Activated CD4-positive, alpha-beta memory T cell treated with anti-CD3 and anti-CD28 coated beads for 36 hours (primary cell): Measurements from ENCODE around the gene PCBP4. TPM values are rescaled to one million over a fixed set of nuclear protein-coding genes. Genes with fewer than 3 reads are reported as not detected.

Source experiments
- CTCF ChIA-PET: fragments of 350-600 bp; sonication (Branson Sonifier 250); formaldehyde crosslinking; loops from one replicate; lab custom pipeline; 2021; ENCODE audit warnings: antibody characterized with exemption, inconsistent platforms; lab: Charles Lee
- POLR2A ChIA-PET: fragments of 350-600 bp; sonication (Branson Sonifier 250); formaldehyde crosslinking; loops from one replicate; lab custom pipeline; 2021; ENCODE audit warnings: antibody characterized with exemption; lab: Charles Lee
- DNase-seq: peaks from one replicate; pipeline ENCODE4 v3.0.0-alpha.2; 2020
- H3K27ac Mint-ChIP-seq: one replicate; pipeline ENCODE4 v1.8.0; 2021; ENCODE audit warnings: mixed read lengths
- H3K27me3 Mint-ChIP-seq: one replicate; pipeline ENCODE4 v1.8.0; 2021; ENCODE audit warnings: mixed read lengths
- H3K36me3 Mint-ChIP-seq: one replicate; pipeline ENCODE4 v1.8.0; 2021; ENCODE audit warnings: mixed read lengths
- H3K4me1 Mint-ChIP-seq: one replicate; pipeline ENCODE4 v1.8.0; 2021; ENCODE audit warnings: low read depth, mixed read lengths
- H3K4me3 Mint-ChIP-seq: one replicate; pipeline ENCODE4 v1.8.0; 2021; ENCODE audit warnings: mild to moderate bottlenecking, mixed read lengths
- H3K9me3 Mint-ChIP-seq: one replicate; pipeline ENCODE4 v1.8.0; 2021; ENCODE audit warnings: mixed read lengths
- intact Hi-C: fragments of 100-400 bp; cut with micrococcal nuclease; formaldehyde crosslinking; loops from one replicate; pipeline ENCODE4 v1.15.1; 2023
- total RNA-seq, 2 experiments: library from RNA; stranded (reverse); gene quantifications; one replicate each; pipeline ENCODE4 v1.2.3, GENCODE V29; 2021

Gene PCBP4
- total RNA-seq, 2 experiments from 2014 or later = 17.3 to 19.3 TPM

GRCh38 chr3:51943451-51944391 is 23.5 kb downstream of the PCBP4 start:
- no peak overlapping the region for H3K4me3 Mint-ChIP-seq
- H3K36me3 Mint-ChIP-seq = no peaks in the 10 kb centered on the region
- H3K9me3 Mint-ChIP-seq = no peaks in the 10 kb centered on the region
- intact Hi-C loops = loop anchor here (2.0 to 10.0 kb wide), 3 partner anchors 179 to 445 kb away; partner anchors contain the start of gene TEX264
- peak overlapping the region; percentile 83 for H3K27ac Mint-ChIP-seq
- DNase-seq = no peak
- POLR2A ChIA-PET = interaction anchor here (0.7 to 3.9 kb wide), 5 partner anchors 28 to 444 kb away, joined by 3 to 20 read pairs (median 4); partner anchors contain the start of genes ABHD14A, ABHD14B, DCAF1 and RPL29
- H3K4me1 Mint-ChIP-seq = peaks cover 29% of the 10 kb centered on the region
- CTCF ChIA-PET = interaction anchor here (1.0 to 3.1 kb wide), 8 partner anchors 8 to 202 kb away, joined by 3 to 64 read pairs (median 8); partner anchors contain the start of genes ABHD14A, ABHD14B, ACY1 and GPR62
- no peaks in the 10 kb centered on the region for H3K27me3 Mint-ChIP-seq

- Mint-ChIP-seq H3K4me1 (peaks cover 29% of the 10 kb centered on the region), H3K27me3 (no peaks in the 10 kb centered on the region), H3K36me3 (peaks cover 6% of the 10 kb centered on the region), H3K27ac (peak overlapping the region; percentile 83), H3K4me3 (peak overlapping the region; percentile 87), H3K9me3 (no peaks in the 10 kb centered on the region)
- DNase-seq = peak; percentile 78
- POLR2A ChIA-PET = interaction anchor here (0.7 to 3.9 kb wide), 7 partner anchors 10 to 443 kb away, joined by 3 to 20 read pairs (median 4); partner anchors contain the start of genes ABHD14A, ABHD14B, ACY1 and DCAF1
- CTCF ChIA-PET = interaction anchor here (0.6 to 3.1 kb wide), 14 partner anchors 9 to 517 kb away, joined by 3 to 64 read pairs (median 7); partner anchors contain the start of genes ABHD14A, ABHD14B, ACY1 and GPR62
- intact Hi-C loops = loop anchor here (1.0 to 10.0 kb wide), 10 partner anchors 31 to 552 kb away; partner anchors contain the start of genes ABHD14B, POC1A, RBM15B and TEX264
Observed at GRCh38 chr3:51942603-51943450, 24.4 kb downstream of the PCBP4 start.

- peak within 1 kb of the TSS; percentile 87 for H3K4me3 Mint-ChIP-seq
- H3K4me1 Mint-ChIP-seq = peaks cover 29% of the 10 kb centered on the region
- CTCF ChIA-PET = interaction anchor here (0.6 to 3.1 kb wide), 27 partner anchors 9 to 518 kb away, joined by 3 to 64 read pairs (median 6); partner anchors contain the start of genes ABHD14A, ABHD14B, ACY1 and DUSP7
- POLR2A ChIA-PET = interaction anchor here (0.5 to 3.9 kb wide), 11 partner anchors 9 to 115 kb away, joined by 3 to 20 read pairs (median 3); partner anchors contain the start of genes ABHD14A, ABHD14B, ACY1 and RPL29
- no peaks in the 10 kb centered on the region for H3K27me3 Mint-ChIP-seq
- peak; percentile 100 for DNase-seq
- peaks cover 12% of the 10 kb centered on the region for H3K36me3 Mint-ChIP-seq
- peak within 1 kb of the TSS; percentile 83 for H3K27ac Mint-ChIP-seq
- intact Hi-C loops = loop anchor here (1.0 to 10.0 kb wide), 10 partner anchors 32 to 551 kb away; partner anchors contain the start of genes ABHD14B, POC1A, RBM15B and TEX264
- no peaks in the 10 kb centered on the region for H3K9me3 Mint-ChIP-seq
Observed at GRCh38 chr3:51941798-51942602, 25.3 kb downstream of the PCBP4 start, which contains the start of the genes PARP3 and RRP9. TSS of gene PARP3 (plus strand) at chr3:51942363. CDS start at chr3:51943356, 993 bp downstream. TSS of gene RRP9 (minus strand) at chr3:51941904. CDS start at chr3:51941867, 37 bp downstream.

DNA sequence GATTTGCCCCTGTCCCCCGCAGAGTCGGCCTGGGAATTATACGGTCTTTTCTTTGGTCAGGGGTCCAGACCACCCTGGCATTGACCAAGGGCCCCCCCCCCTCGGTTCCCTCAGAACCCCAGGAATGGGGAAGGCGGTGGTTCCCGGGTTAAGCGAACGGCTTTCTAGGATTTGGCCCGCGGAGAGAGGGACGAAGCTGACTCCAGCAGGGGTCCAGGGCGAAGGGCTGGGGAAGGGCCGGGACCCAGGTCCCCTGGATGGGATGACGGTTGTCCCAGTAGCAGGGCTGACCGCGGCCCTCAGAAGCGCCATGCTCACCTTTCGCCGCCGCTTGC is 25.8 kb downstream of the PCBP4 start:
- Mint-ChIP-seq H3K36me3 (peaks cover 16% of the 10 kb centered on the region), H3K27ac (peak overlapping the region; percentile 59), H3K9me3 (no peaks in the 10 kb centered on the region), H3K27me3 (no peaks in the 10 kb centered on the region), H3K4me3 (peak overlapping the region; percentile 87), H3K4me1 (peaks cover 29% of the 10 kb centered on the region)
- POLR2A ChIA-PET = interaction anchor here (0.7 to 3.9 kb wide), 8 partner anchors 9 to 116 kb away, joined by 3 to 20 read pairs (median 4); partner anchors contain the start of genes ABHD14A, ABHD14B, ACY1 and RPL29
- intact Hi-C loops = loop anchor here (5.0 to 10.0 kb wide), 2 partner anchors 181 to 267 kb away; partner anchors contain the start of gene TEX264
- DNase-seq = no peak
- CTCF ChIA-PET = interaction anchor here (0.6 to 3.1 kb wide), 20 partner anchors 8 to 505 kb away, joined by 3 to 64 read pairs (median 7); partner anchors contain the start of genes ABHD14A, ABHD14B, ACY1 and DUSP7

DNA sequence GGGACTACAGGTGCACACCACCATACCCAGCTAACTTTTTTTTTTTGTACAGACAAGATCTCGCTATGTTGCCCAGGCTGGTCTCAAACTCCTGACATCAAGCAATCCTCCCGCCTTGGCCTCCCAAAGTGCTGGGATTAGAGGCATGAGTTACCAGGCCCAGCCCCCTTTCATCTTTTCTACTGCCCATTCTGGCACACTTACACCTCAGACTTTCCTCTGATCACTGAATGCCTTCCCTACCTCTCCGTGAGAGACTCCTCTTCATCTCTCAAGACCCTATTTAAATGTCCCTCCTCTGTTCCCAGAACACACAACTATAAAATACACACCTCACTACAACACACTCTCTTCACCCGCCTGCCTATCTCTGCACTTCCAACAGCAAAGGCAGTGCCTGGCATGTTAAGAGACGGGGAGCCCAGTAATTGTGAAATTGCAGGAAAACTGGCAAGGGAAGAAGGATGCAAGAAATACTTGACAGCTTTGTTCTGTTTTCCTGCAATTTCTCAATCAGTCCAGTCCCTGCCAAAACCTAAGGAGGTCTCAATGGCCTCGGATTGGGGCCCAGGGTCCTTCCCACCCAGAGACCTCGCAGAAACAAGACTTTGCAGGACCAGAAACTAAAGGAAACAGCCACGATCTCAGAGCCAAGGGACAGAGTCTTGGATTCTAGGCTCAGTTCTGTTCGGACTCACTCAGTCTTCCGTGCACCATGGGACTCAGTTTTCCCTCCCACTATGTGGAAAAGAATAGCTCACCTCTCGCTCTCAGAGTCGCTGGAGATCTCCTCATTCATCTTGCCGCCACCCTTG is 26.4 kb downstream of the PCBP4 start:
- peaks cover 29% of the 10 kb centered on the region for H3K4me1 Mint-ChIP-seq
- no peaks in the 10 kb centered on the region for H3K27me3 Mint-ChIP-seq
- peak overlapping the region; percentile 87 for H3K4me3 Mint-ChIP-seq
- no peak for DNase-seq
- intact Hi-C loops = loop anchor here (5.0 to 10.0 kb wide), 2 partner anchors 181 to 266 kb away; partner anchors contain the start of gene TEX264
- H3K36me3 Mint-ChIP-seq = peaks cover 16% of the 10 kb centered on the region
- H3K9me3 Mint-ChIP-seq = no peaks in the 10 kb centered on the region
- CTCF ChIA-PET = interaction anchor here (0.6 to 3.1 kb wide), 20 partner anchors 8 to 505 kb away, joined by 3 to 64 read pairs (median 7); partner anchors contain the start of genes ABHD14A, ABHD14B, ACY1 and DUSP7
- POLR2A ChIA-PET = interaction anchor here (0.7 to 3.9 kb wide), 8 partner anchors 8 to 116 kb away, joined by 3 to 20 read pairs (median 4); partner anchors contain the start of genes ABHD14A, ABHD14B, ACY1 and RPL29
- H3K27ac Mint-ChIP-seq = peak overlapping the region; percentile 59

- Mint-ChIP-seq H3K9me3 (no peaks in the 10 kb centered on the region), H3K4me1 (peaks cover 29% of the 10 kb centered on the region), H3K36me3 (peaks cover 26% of the 10 kb centered on the region), H3K27me3 (no peaks in the 10 kb centered on the region), H3K27ac (no peak overlapping the region), H3K4me3 (no peak overlapping the region)
- POLR2A ChIA-PET = no interaction called here
- DNase-seq = no peak
- intact Hi-C loops = no loop called here
- CTCF ChIA-PET = interaction anchor here (1.2 kb wide), 1 partner anchor 43 kb away, joined by 3 read pairs; no protein-coding TSS in a partner anchor
Observed at GRCh38 chr3:51938780-51939425, 28.4 kb downstream of the PCBP4 start.

DNA sequence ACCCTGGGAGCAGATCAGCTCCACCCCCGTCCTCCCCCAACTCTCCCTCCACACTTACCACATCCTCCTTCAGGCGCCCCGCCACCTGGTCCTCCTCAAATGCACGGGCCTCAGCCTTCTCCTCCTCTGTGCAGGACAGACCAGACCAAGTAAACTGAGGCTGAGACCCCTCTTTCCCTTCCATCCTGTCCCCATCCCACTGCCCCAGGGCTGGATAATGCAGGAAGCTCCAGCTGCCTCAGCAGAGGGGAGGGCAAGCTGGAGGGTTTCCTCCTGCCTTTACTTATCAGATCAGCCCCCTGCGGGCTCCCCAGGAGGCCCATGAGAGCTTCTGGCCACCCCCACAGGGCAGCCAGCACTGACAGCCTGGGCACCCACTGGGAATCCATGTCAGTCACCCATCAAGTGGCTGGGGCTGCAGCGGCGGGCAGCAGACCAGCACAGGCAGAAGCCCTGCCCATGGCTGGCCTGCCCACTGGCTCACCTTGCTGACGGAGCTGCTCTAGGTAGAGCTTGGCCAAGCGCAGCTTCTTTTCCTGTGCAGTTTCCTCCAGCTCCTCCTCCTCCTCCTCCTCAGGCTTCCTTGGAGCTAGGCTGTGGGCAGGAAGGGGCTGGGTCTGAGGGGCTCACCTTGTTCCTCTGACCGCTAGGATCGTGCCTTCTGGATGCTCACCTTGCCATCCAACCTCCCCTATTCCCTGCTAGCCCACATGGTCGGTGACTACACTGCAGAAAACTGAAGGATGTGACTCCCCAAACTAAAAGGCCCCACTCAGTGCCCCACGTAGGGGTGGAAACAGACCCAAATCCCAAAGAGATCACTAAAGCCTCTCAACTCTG is 29.4 kb downstream of the PCBP4 start:
- ChIA-PET POLR2A (no interaction called here), CTCF (no interaction called here)
- Mint-ChIP-seq H3K4me1 (peaks cover 25% of the 10 kb centered on the region), H3K27me3 (no peaks in the 10 kb centered on the region), H3K27ac (no peak overlapping the region), H3K9me3 (no peaks in the 10 kb centered on the region), H3K4me3 (no peak overlapping the region), H3K36me3 (peaks cover 29% of the 10 kb centered on the region)
- intact Hi-C loops = no loop called here
- DNase-seq = no peak

GRCh38 chr3:51937014-51937413 is 30.2 kb downstream of the PCBP4 start:
- Mint-ChIP-seq H3K4me1 (peaks cover 22% of the 10 kb centered on the region), H3K4me3 (no peak overlapping the region), H3K36me3 (peaks cover 31% of the 10 kb centered on the region), H3K27ac (no peak overlapping the region), H3K27me3 (no peaks in the 10 kb centered on the region), H3K9me3 (no peaks in the 10 kb centered on the region)
- intact Hi-C loops = no loop called here
- POLR2A ChIA-PET = no interaction called here
- CTCF ChIA-PET = interaction anchor here (1.2 kb wide), 1 partner anchor 255 kb away, joined by 3 read pairs; no protein-coding TSS in a partner anchor
- DNase-seq = no peak
